IMR-90 (cell line): ENCODE results near the gene HECTD1. TPM values are rescaled to one million over a fixed set of nuclear protein-coding genes. Genes with fewer than 3 reads are reported as not detected.

ENCODE experiments used
- ATAC-seq: fragments of 200-7000 bp; cut with Tn5 transposase; 2 replicates; pipeline ENCODE4 v1.9.1; 2020; ENCODE audit warnings: low read depth, mild to moderate bottlenecking, moderate library complexity
- BruUV-seq: library from RNA; stranded (reverse); fragments of 400-500 nt; replicated peaks from 2 replicates; lab custom pipeline; 2021; lab: Mats Ljungman, UMichigan
- CTCF ChIA-PET: fragments of 300-600 bp; formaldehyde crosslinking; extraction: SDS; loops from one replicate; lab custom pipeline; 2021; ENCODE audit warnings: antibody characterized with exemption; lab: Yijun Ruan, JAX
- POLR2A ChIA-PET: fragments of 300-600 bp; sonication (Branson Sonifier 250); formaldehyde crosslinking; loops from one replicate; lab custom pipeline; 2022; ENCODE audit warnings: antibody characterized with exemption; ENCODE audit not compliant: unreplicated experiment; lab: Charles Lee
- DNase-seq: peaks from one replicate; pipeline ENCODE4 v3.0.0; 2013
- H2AFZ ChIP-seq: replicated peaks from 2 replicates; pipeline ENCODE3; 2013; ENCODE audit warnings: low read length, mild to moderate bottlenecking; ENCODE audit not compliant: poor library complexity
- H2AK5ac ChIP-seq: 2 replicates; pipeline ENCODE4 v1.6.1; 2013; ENCODE audit warnings: low read depth, low read length, inconsistent platforms
- H2AK9ac ChIP-seq: replicated peaks from 2 replicates; pipeline ENCODE3; 2013; ENCODE audit warnings: mild to moderate bottlenecking, low read depth, low read length, moderate library complexity; ENCODE audit not compliant: poor library complexity
- H2BK120ac ChIP-seq: 2 replicates; pipeline ENCODE4 v1.6.1; 2013; ENCODE audit warnings: low read depth, low read length, inconsistent platforms
- H2BK15ac ChIP-seq: 3 replicates; pipeline ENCODE4 v1.6.1; 2013; ENCODE audit warnings: low read depth, low read length, inconsistent platforms
- H2BK20ac ChIP-seq: 2 replicates; pipeline ENCODE4 v1.6.1; 2013; ENCODE audit warnings: low read depth, mild to moderate bottlenecking, inconsistent platforms, low read length, moderate library complexity
- H2BK5ac ChIP-seq: 2 replicates; pipeline ENCODE4 v1.6.1; 2013; ENCODE audit warnings: mild to moderate bottlenecking, low read depth, low read length, inconsistent platforms; ENCODE audit not compliant: poor library complexity, severe bottlenecking
- H3K14ac ChIP-seq: replicated peaks from 2 replicates; pipeline ENCODE4 v1.6.1; 2013; ENCODE audit warnings: low read depth, low read length, inconsistent platforms
- H3K18ac ChIP-seq: 2 replicates; pipeline ENCODE4 v1.6.1; 2013; ENCODE audit warnings: low read depth, low read length, control low read depth
- H3K23ac ChIP-seq: 2 replicates; pipeline ENCODE4 v1.6.1; 2013; ENCODE audit warnings: low read depth, low read length, inconsistent platforms
- H3K27ac ChIP-seq: 2 replicates; pipeline ENCODE4 v1.5.1; 2013; ENCODE audit warnings: mild to moderate bottlenecking, control low read depth, low read length; ENCODE audit not compliant: insufficient read depth
- H3K27me3 ChIP-seq: 2 replicates; pipeline ENCODE4 v1.6.1; 2013; ENCODE audit warnings: low read length; ENCODE audit not compliant: control insufficient read depth, insufficient read depth
- H3K36me3 ChIP-seq: 2 replicates; pipeline ENCODE4 v1.6.1; 2013; ENCODE audit warnings: low read length, mixed read lengths; ENCODE audit not compliant: control insufficient read depth, insufficient read depth
- H3K4ac ChIP-seq: 2 replicates; pipeline ENCODE4 v1.6.1; 2013; ENCODE audit warnings: low read depth, low read length, inconsistent platforms
- H3K4me1 ChIP-seq: 2 replicates; pipeline ENCODE4 v1.6.1; 2013; ENCODE audit warnings: low read length, mixed read lengths; ENCODE audit not compliant: control insufficient read depth, insufficient read depth
- H3K4me2 ChIP-seq: 2 replicates; pipeline ENCODE4 v1.6.1; 2013; ENCODE audit warnings: low read depth, mild to moderate bottlenecking, control low read depth, low read length, moderate library complexity
- H3K4me3 ChIP-seq: 2 replicates; pipeline ENCODE4 v1.5.1; 2013; ENCODE audit warnings: low read depth, mild to moderate bottlenecking, control low read depth, low read length, moderate library complexity; ENCODE audit not compliant: insufficient read depth
- H3K56ac ChIP-seq: 2 replicates; pipeline ENCODE4 v1.6.1; 2013; ENCODE audit warnings: low read length, inconsistent platforms; ENCODE audit not compliant: insufficient read depth; ENCODE audit errors: extremely low read depth
- H3K79me1 ChIP-seq, 2 experiments: 2 replicates each; pipeline ENCODE4 v1.6.1; 2013; ENCODE audit warnings: low read length in 2 of 2, inconsistent platforms in 1 of 2, low read depth in 1 of 2
- H3K9ac ChIP-seq: 2 replicates; pipeline ENCODE4 v1.6.1; 2013; ENCODE audit warnings: low read depth, low read length, control low read depth
- H3K9me1 ChIP-seq: 2 replicates; pipeline ENCODE4 v1.6.1; 2013; ENCODE audit warnings: low read length, inconsistent platforms; ENCODE audit not compliant: insufficient read depth
- H3K9me3 ChIP-seq: 2 replicates; pipeline ENCODE4 v1.6.1; 2013; ENCODE audit warnings: low read length; ENCODE audit not compliant: control insufficient read depth, insufficient read depth
- H4K20me1 ChIP-seq: 2 replicates; pipeline ENCODE4 v1.6.1; 2013; ENCODE audit warnings: low read length, inconsistent platforms; ENCODE audit not compliant: insufficient read depth
- H4K5ac ChIP-seq: 2 replicates; pipeline ENCODE4 v1.6.1; 2013; ENCODE audit warnings: mild to moderate bottlenecking, low read depth, low read length, control low read depth
- H4K8ac ChIP-seq, 2 experiments: 2 replicates each; pipeline ENCODE4 v1.6.1; 2013; ENCODE audit warnings: low read depth in 2 of 2, low read length in 2 of 2, control low read depth in 1 of 2, inconsistent platforms in 1 of 2
- H4K91ac ChIP-seq: 2 replicates; pipeline ENCODE4 v1.6.1; 2013; ENCODE audit warnings: low read depth, low read length, inconsistent platforms; ENCODE audit not compliant: insufficient read depth
- BHLHE40 ChIP-seq: fragments of 150-350 bp; IDR thresholded peaks from 2 replicates; pipeline ENCODE4 v1.6.1; 2016; ENCODE audit warnings: mild to moderate bottlenecking, low read depth, low read length
- CEBPB ChIP-seq: IDR thresholded peaks from 2 replicates; pipeline ENCODE4 v1.6.1; 2012; ENCODE audit warnings: low read depth, low read length, improper control_type of control experiment
- CHD1 ChIP-seq: IDR thresholded peaks from 2 replicates; pipeline ENCODE4 v1.6.1; 2012; ENCODE audit warnings: low read depth, low read length, improper control_type of control experiment
- FOS ChIP-seq: fragments of 150-350 bp; IDR thresholded peaks from 2 replicates; pipeline ENCODE4 v1.6.1; 2016; ENCODE audit warnings: low read depth, low read length
- MAFK ChIP-seq: IDR thresholded peaks from 2 replicates; pipeline ENCODE4 v1.6.1; 2012; ENCODE audit warnings: low read depth, low read length, improper control_type of control experiment
- MAZ ChIP-seq: IDR thresholded peaks from 2 replicates; pipeline ENCODE4 v1.6.1; 2012; ENCODE audit warnings: low read depth, mild to moderate bottlenecking, low read length, improper control_type of control experiment, moderate library complexity, borderline replicate concordance
- MXI1 ChIP-seq: IDR thresholded peaks from 2 replicates; pipeline ENCODE4 v1.6.1; 2012; ENCODE audit warnings: low read depth, mild to moderate bottlenecking, low read length, moderate library complexity, borderline replicate concordance
- NFE2L2 ChIP-seq: fragments of 150-350 bp; IDR thresholded peaks from 2 replicates; pipeline ENCODE4 v1.6.1; 2016; ENCODE audit warnings: low read depth, mild to moderate bottlenecking, low read length
- POLR2A ChIP-seq: IDR thresholded peaks from 2 replicates; pipeline ENCODE4 v1.6.1; 2012; ENCODE audit warnings: mild to moderate bottlenecking, low read depth, low read length
- RAD21 ChIP-seq: IDR thresholded peaks from 2 replicates; pipeline ENCODE4 v1.6.1; 2012; ENCODE audit warnings: low read length, improper control_type of control experiment
- RCOR1 ChIP-seq: IDR thresholded peaks from 2 replicates; pipeline ENCODE4 v1.6.1; 2012; ENCODE audit warnings: mild to moderate bottlenecking, low read length, improper control_type of control experiment; ENCODE audit not compliant: insufficient replicate concordance
- RFX5 ChIP-seq: IDR thresholded peaks from 2 replicates; pipeline ENCODE4 v1.8.0; 2012; ENCODE audit warnings: low read depth, mild to moderate bottlenecking, low read length, moderate library complexity
- SMC3 ChIP-seq: fragments of 150-350 bp; IDR thresholded peaks from 2 replicates; pipeline ENCODE4 v1.6.1; 2016; ENCODE audit warnings: low read depth, mild to moderate bottlenecking, antibody characterized with exemption, low read length, moderate library complexity
- WGBS, 2 experiments: methylation state at CpG; one replicate each; pipeline versions ENCODE4 v1.1.5 to v1.1.7; 2013; ENCODE audit warnings: missing lambda C conversion rate in 2 of 2; ENCODE audit not compliant: insufficient read length in 1 of 2; ENCODE audit errors: extremely low coverage in 2 of 2; 5-methylcytosine and 5-hydroxymethylcytosine counted together
- dilution Hi-C: fragments of 300-500 bp; cut with HindIII; formaldehyde crosslinking; loops from one replicate; pipeline ENCODE4 v1.14.3; 2018; ENCODE audit warnings: low sequenced_read_pairs; ENCODE audit not compliant: unreplicated experiment
- in situ Hi-C: fragments of 300-500 bp; cut with MboI; formaldehyde crosslinking; loops from 3 replicates; pipeline ENCODE4 v1.14.3; 2019; ENCODE audit warnings: low sequenced_read_pairs, inconsistent platforms, mixed read lengths
- intact Hi-C: fragments of 100-400 bp; cut with micrococcal nuclease; formaldehyde crosslinking; loops from 2 replicates; pipeline ENCODE4 v1.10.0; 2022
- polyA plus RNA-seq, 3 experiments: library from polyadenylated mRNA; depleted of rRNA; stranded (reverse); fragments of >200 nt; gene quantifications; 2 replicates each; pipeline ENCODE4 v1.2.3, GENCODE V29; 2012; ENCODE audit warnings: low replicate concordance in 1 of 3
- total RNA-seq: library from RNA; depleted of rRNA; stranded (reverse); fragments of >200 nt; gene quantifications from 2 replicates; pipeline ENCODE4 v1.2.3, GENCODE V29; 2012
- TF ChIP-seq, protein P1 (sequence below): conservative IDR thresholded peaks from 2 replicates; pipeline ENCODE4 v1.5.1; 2012; ENCODE audit warnings: mild to moderate bottlenecking, low read depth, low read length, improper control_type of control experiment
- TF ChIP-seq, protein P2 (sequence below): fragments of 150-350 bp; IDR thresholded peaks from 2 replicates; pipeline ENCODE4 v1.6.1; 2016; ENCODE audit warnings: low read depth, mild to moderate bottlenecking, low read length, moderate library complexity, borderline replicate concordance
- TF ChIP-seq, protein P3 (sequence below): fragments of 150-350 bp; IDR thresholded peaks from 2 replicates; pipeline ENCODE4 v1.6.1; 2017; ENCODE audit warnings: mild to moderate bottlenecking, antibody characterized with exemption, low read length, low read depth

Gene HECTD1
- total and polyA plus RNA-seq, 2 of the 4 experiments (the other 2 are of a cell fraction) = 48.5 to 228 TPM

DNA sequence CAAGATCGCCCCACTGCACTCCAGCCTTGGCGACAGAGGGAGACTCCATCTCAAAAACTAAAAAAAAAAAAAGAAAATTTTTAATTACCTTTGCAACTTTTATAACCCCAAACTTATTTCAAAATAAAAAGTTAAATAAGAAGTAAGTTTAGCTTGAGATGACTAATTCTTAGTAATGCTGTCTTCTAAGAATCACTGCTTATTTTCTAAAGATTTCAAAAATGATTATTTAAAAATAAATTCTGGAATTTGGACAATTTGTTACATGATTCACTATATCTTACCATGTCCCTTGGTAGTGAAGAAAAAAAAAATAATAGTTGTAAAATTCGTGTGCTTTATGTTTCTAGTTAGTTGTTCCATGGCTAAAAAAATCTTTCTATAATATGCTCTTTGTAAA, 11.6 kb upstream of the HECTD1 start:
- in situ Hi-C loops = no loop called here

More for the DNA sequence above, 11.6 kb upstream of the HECTD1 start:
- ChIA-PET CTCF (interaction anchor here (0.6 kb wide), 1 partner anchor 36 kb away, joined by 3 read pairs; no protein-coding TSS in a partner anchor), POLR2A (no interaction called here)
- H4K8ac ChIP-seq = no peak overlapping the region
- dilution Hi-C loops = no loop called here
- TF ChIP-seq RAD21 (no peak), FOS (no peak), CHD1 (no peak), CEBPB (no peak), SMC3 (no peak), MXI1 (no peak), MAZ (no peak), MAFK (no peak), POLR2A (no peak), RFX5 (no peak), RCOR1 (no peak), BHLHE40 (no peak), NFE2L2 (no peak)
- TF ChIP-seq, protein P1, sequence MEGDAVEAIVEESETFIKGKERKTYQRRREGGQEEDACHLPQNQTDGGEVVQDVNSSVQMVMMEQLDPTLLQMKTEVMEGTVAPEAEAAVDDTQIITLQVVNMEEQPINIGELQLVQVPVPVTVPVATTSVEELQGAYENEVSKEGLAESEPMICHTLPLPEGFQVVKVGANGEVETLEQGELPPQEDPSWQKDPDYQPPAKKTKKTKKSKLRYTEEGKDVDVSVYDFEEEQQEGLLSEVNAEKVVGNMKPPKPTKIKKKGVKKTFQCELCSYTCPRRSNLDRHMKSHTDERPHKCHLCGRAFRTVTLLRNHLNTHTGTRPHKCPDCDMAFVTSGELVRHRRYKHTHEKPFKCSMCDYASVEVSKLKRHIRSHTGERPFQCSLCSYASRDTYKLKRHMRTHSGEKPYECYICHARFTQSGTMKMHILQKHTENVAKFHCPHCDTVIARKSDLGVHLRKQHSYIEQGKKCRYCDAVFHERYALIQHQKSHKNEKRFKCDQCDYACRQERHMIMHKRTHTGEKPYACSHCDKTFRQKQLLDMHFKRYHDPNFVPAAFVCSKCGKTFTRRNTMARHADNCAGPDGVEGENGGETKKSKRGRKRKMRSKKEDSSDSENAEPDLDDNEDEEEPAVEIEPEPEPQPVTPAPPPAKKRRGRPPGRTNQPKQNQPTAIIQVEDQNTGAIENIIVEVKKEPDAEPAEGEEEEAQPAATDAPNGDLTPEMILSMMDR = no peak
- TF ChIP-seq, protein P2, sequence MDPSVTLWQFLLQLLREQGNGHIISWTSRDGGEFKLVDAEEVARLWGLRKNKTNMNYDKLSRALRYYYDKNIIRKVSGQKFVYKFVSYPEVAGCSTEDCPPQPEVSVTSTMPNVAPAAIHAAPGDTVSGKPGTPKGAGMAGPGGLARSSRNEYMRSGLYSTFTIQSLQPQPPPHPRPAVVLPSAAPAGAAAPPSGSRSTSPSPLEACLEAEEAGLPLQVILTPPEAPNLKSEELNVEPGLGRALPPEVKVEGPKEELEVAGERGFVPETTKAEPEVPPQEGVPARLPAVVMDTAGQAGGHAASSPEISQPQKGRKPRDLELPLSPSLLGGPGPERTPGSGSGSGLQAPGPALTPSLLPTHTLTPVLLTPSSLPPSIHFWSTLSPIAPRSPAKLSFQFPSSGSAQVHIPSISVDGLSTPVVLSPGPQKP = no peak
- TF ChIP-seq, protein P3, sequence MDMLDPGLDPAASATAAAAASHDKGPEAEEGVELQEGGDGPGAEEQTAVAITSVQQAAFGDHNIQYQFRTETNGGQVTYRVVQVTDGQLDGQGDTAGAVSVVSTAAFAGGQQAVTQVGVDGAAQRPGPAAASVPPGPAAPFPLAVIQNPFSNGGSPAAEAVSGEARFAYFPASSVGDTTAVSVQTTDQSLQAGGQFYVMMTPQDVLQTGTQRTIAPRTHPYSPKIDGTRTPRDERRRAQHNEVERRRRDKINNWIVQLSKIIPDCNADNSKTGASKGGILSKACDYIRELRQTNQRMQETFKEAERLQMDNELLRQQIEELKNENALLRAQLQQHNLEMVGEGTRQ = no peak
- no peak overlapping the region for H4K5ac ChIP-seq
- no peak overlapping the region for H3K27ac ChIP-seq
- no peak overlapping the region for H2AFZ ChIP-seq
- H4K91ac ChIP-seq = no peak overlapping the region
- no peaks in the 10 kb centered on the region for H3K36me3 ChIP-seq
- H3K14ac ChIP-seq = no peak overlapping the region
- H3K56ac ChIP-seq = no peak overlapping the region
- no peaks in the 10 kb centered on the region for H3K9me1 ChIP-seq
- H4K20me1 ChIP-seq = no peaks in the 10 kb centered on the region
- intact Hi-C loops = no loop called here
- H3K4me3 ChIP-seq = no peak overlapping the region
- H3K18ac ChIP-seq = no peak overlapping the region
- H2BK5ac ChIP-seq = no peak overlapping the region
- H2BK20ac ChIP-seq = no peak overlapping the region
- no peak overlapping the region for H3K4ac ChIP-seq
- no peaks in the 10 kb centered on the region for H3K79me1 ChIP-seq
- no TSS peak for BruUV-seq
- ATAC-seq (peak; percentile 62), DNase-seq (peak; percentile 48)
- no peak overlapping the region for H2AK5ac ChIP-seq
- H3K27me3 ChIP-seq = no peaks in the 10 kb centered on the region
- H3K4me1 ChIP-seq = peaks cover 2% of the 10 kb centered on the region; the same call in 1 of the 2 replicates
- no peak overlapping the region for H2BK15ac ChIP-seq
- H3K9me3 ChIP-seq = no peaks in the 10 kb centered on the region
- H2BK120ac ChIP-seq = no peak overlapping the region
- H3K23ac ChIP-seq = no peak overlapping the region
- no peak overlapping the region for H3K9ac ChIP-seq
- no peak overlapping the region for H2AK9ac ChIP-seq
- WGBS, 2 experiments = no CpG with 5 or more reads among the region's 3 CpGs
- H3K4me2 ChIP-seq = no peak overlapping the region
